Mesodermal cell (in vitro differentiated cells): ENCODE data around the gene ZNF669.

Experiments
- H3K27ac ChIP-seq: 2 replicates; pipeline ENCODE4 v1.7.0; 2013; ENCODE audit warnings: mild to moderate bottlenecking, low read depth, low read length, moderate library complexity; ENCODE audit not compliant: severe bottlenecking
- H3K36me3 ChIP-seq: 2 replicates; pipeline ENCODE4 v1.7.1; 2013; ENCODE audit warnings: mild to moderate bottlenecking, low read length, moderate library complexity; ENCODE audit not compliant: control insufficient read depth, insufficient read depth
- H3K4me1 ChIP-seq: one replicate; pipeline ENCODE4 v1.7.1; 2013; ENCODE audit warnings: mild to moderate bottlenecking, low read length; ENCODE audit not compliant: insufficient read depth, control insufficient read depth, poor library complexity, severe bottlenecking
- H3K4me3 ChIP-seq: 2 replicates; pipeline ENCODE4 v1.7.0; 2013; ENCODE audit warnings: low read length, control low read depth, mild to moderate bottlenecking; ENCODE audit not compliant: insufficient read depth, poor library complexity, severe bottlenecking; ENCODE audit errors: extremely low read depth
- H3K9me3 ChIP-seq: 2 replicates; pipeline ENCODE4 v1.7.1; 2013; ENCODE audit warnings: mild to moderate bottlenecking, low read length, moderate library complexity; ENCODE audit not compliant: control insufficient read depth
- WGBS, 2 experiments: methylation state at CpG; one replicate each; pipeline ENCODE4 v1.1.5; 2013; ENCODE audit warnings: missing lambda C conversion rate in 2 of 2; ENCODE audit not compliant: insufficient coverage in 2 of 2; 5-methylcytosine and 5-hydroxymethylcytosine counted together

Gene ZNF669

GRCh38 chr1:247089616-247090375 lies 14.4 kb downstream of the ZNF669 start:
- Histone ChIP-seq H3K4me3 (no peak overlapping the region), H3K27ac (no peak overlapping the region), H3K36me3 (no peaks in the 10 kb centered on the region), H3K4me1 (no peaks in the 10 kb centered on the region), H3K9me3 (no peaks in the 10 kb centered on the region)
- 66 to 68% methylated on average over 17 of the region's 17 CpGs for WGBS, 2 experiments

GRCh38 chr1:247088967-247089366 lies 15.2 kb downstream of the ZNF669 start:
- Histone ChIP-seq H3K4me1 (no peaks in the 10 kb centered on the region), H3K27ac (no peak overlapping the region), H3K36me3 (no peaks in the 10 kb centered on the region), H3K4me3 (no peak overlapping the region), H3K9me3 (no peaks in the 10 kb centered on the region)
- 78 to 97% methylated on average over 3 to 4 of the region's 4 CpGs for WGBS, 2 experiments

DNA sequence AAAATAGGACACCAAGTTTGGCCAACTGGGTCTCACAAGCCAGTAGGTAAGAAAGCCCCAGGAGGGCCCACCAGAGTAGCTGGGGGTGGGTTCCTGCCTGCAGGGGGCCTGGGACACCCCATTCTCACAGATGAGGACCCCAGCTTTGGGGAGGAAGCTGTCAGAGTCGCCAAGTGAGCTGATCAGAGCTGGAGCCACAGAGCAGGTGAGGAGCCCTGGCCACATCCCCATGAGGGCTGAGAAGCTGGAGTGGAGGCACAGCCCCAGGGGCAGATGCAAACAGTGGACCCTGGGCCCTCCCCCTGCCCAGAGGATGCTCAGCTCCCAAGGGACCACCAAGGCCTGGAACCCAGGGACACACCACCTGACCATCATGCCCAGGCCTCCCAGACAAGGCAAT lies 16.9 kb downstream of the ZNF669 start:
- H3K9me3 ChIP-seq: no peaks in the 10 kb centered on the region
- H3K4me3 ChIP-seq: no peak overlapping the region
- H3K4me1 ChIP-seq: no peaks in the 10 kb centered on the region
- no peak overlapping the region for H3K27ac ChIP-seq
- WGBS, 2 experiments: 17 to 75% methylated on average over 1 of the region's 1 CpG
- no peaks in the 10 kb centered on the region for H3K36me3 ChIP-seq

DNA sequence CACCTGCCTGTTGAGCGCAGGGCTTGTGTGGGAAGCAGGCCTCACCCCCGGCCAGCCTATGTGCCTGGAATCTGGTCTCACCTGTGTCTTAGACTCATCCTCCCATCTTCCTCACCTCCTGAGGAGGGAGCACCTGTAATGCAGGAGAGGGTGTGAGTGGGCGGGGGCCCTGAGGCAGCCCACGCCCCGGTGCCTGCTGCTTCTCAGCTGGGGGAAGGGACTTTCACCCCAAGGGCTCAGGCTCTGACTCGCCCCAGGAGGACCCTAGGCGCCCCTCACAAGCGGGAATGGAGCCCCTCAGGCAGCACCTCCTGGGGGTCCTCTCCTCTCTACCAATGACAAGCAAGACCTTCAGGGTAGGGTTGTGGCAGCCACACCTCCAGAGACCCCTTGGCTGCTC lies 18.8 kb downstream of the ZNF669 start:
- H3K4me1 ChIP-seq: no peaks in the 10 kb centered on the region
- WGBS, 2 experiments: 90 to 94% methylated on average over 3 to 7 of the region's 8 CpGs
- H3K9me3 ChIP-seq: no peaks in the 10 kb centered on the region
- no peak overlapping the region for H3K4me3 ChIP-seq
- H3K36me3 ChIP-seq: no peaks in the 10 kb centered on the region
- no peak overlapping the region for H3K27ac ChIP-seq

DNA sequence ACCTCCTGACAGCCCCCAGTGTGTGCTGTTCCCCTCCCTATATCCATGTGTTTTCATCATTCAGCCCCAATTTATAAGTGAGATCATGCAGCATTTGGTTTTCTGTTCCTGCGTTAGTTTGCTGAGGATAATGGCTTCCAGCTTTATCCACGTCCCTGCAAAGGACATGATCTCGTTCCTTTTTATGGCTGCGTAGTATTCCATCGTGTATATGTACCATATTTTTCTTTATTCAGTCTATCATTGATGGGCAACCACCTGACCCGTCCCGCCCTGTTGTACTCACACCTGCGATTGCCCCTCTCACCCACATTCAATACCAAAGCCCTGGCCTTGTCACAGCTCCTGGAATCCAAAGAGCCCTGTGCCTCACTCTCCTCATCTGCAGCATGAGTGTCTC lies 19.4 kb downstream of the ZNF669 start:
- no peaks in the 10 kb centered on the region for H3K36me3 ChIP-seq
- H3K9me3 ChIP-seq: no peaks in the 10 kb centered on the region
- H3K27ac ChIP-seq: no peak overlapping the region
- no peak overlapping the region for H3K4me3 ChIP-seq
- H3K4me1 ChIP-seq: no peaks in the 10 kb centered on the region
- WGBS, 2 experiments: 92 to 96% methylated on average over 8 of the region's 8 CpGs

DNA sequence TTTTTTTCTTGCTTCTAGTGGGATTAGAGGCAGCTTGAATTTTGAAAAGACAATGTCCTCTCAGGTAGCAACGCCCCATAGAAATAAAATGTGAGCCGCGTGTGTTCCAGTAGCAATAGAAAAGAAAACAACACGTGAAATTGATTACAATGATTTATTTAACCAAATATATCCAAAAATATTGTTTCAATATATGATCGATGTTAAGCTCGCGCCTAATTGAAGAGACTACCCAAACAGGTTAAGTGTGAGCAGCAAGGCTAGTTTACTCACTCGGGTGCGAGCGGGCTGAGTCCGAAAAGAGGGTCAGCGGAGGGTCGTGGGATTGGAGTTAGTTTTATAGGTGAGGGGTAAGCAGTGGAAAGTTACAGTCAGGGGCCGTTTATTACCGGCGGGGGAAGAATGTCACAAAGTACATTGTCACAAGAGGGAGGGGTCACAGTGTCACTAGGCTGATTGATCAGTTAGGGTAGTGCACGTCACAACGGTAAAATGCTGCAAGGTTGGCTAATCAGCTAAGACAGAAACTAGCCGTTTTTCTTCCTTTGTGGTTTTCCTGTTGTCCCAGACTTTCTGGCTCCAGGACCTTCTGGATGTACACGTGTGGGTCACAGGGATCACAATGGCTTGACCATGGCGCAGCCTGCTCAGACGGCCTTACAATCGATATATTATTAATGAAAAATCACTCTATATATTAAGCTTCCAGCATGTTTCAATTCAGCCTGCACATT lies 24.8 kb downstream of the ZNF669 start:
- Histone ChIP-seq H3K27ac (no peak overlapping the region), H3K9me3 (peaks cover 24% of the 10 kb centered on the region), H3K4me1 (no peaks in the 10 kb centered on the region), H3K36me3 (peaks cover 27% of the 10 kb centered on the region), H3K4me3 (no peak overlapping the region)
- 85 to 91% methylated on average over 16 of the region's 23 CpGs for WGBS, 2 experiments

- Histone ChIP-seq H3K4me3 (peak within 1 kb of the TSS; percentile 89), H3K4me1 (no peaks in the 10 kb centered on the region), H3K9me3 (peaks cover 31% of the 10 kb centered on the region), H3K36me3 (peaks cover 35% of the 10 kb centered on the region), H3K27ac (peak within 1 kb of the TSS; percentile 84)
- 0 to 1% methylated on average over 42 to 52 of the region's 57 CpGs for WGBS, 2 experiments
These were observed 25.7 kb downstream of the ZNF669 start, which contains the start of gene ZNF670 for GRCh38 chr1:247078258-247079140. Gene ZNF670, minus strand, starts transcription at chr1:247078811. Its CDS starts 215 bp downstream, at chr1:247078596.

DNA sequence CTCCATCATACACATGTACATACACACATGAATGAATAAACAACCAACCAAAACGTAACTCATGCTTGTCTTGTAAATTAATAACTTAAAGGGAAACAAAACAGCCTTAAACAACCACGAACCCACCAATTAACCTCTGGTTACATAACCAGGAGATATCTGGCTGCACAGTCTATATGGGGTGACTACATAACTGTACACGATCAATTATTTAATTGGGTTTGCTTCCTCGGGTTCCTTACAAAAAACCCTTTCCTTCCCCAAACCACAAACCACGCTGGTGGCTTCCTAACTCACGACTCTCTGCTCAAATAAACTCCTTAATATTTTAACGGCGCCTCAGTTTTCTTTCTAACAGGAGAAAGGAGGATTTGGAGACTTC lies 26.3 kb downstream of the ZNF669 start:
- peaks cover 33% of the 10 kb centered on the region for H3K9me3 ChIP-seq
- peaks cover 35% of the 10 kb centered on the region for H3K36me3 ChIP-seq
- no peaks in the 10 kb centered on the region for H3K4me1 ChIP-seq
- WGBS, 2 experiments: 14% methylated on average over 1 of the region's 8 CpGs; no CpG with 5 or more reads in 1 of the 2 experiments
- peak overlapping the region; percentile 89 for H3K4me3 ChIP-seq
- H3K27ac ChIP-seq: peak overlapping the region; percentile 84

DNA sequence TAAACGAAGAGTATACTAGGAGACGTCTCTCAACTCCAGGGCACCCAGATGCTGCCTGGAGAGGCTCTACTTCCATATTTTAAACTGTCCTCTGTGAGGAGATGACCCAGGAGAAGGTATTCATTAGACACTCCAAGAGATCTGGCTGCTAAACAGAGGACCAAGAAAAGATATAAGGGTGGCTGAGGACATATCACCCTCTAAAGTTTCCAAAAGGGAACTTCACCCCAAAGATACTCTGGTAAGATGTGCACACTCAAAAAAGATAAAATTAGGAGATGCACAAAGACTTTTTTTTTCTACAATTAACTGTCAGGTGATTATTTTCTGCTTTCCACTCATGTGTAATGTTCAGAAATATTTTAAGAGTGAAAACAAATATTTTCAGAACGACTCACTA lies 26.9 kb downstream of the ZNF669 start:
- H3K4me3 ChIP-seq: peak overlapping the region; percentile 89
- no peak overlapping the region for H3K27ac ChIP-seq
- WGBS, 2 experiments: 100% methylated on average over 1 of the region's 3 CpGs
- H3K9me3 ChIP-seq: peaks cover 34% of the 10 kb centered on the region
- peaks cover 35% of the 10 kb centered on the region for H3K36me3 ChIP-seq
- no peaks in the 10 kb centered on the region for H3K4me1 ChIP-seq

DNA sequence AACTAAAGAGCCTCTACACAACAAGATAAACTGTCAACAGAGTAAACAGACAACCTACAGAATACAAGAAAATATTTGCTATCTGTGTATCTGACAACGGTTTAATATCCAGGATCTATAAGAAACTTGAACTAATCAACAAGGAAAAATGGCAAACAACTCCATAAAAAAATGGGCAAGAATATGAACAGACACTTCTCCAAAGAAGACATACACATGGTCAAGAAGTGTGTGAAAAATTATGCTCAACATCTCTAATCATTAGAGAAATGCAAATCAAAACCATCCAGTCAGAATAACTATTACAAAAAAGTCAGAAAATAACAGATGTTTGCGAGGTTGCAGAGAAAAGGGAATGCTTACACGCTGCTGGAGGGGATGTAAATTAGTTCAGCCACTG lies 33.5 kb downstream of the ZNF669 start:
- H3K4me1 ChIP-seq: no peaks in the 10 kb centered on the region
- no peak overlapping the region for H3K4me3 ChIP-seq
- no CpG with 5 or more reads among the region's 3 CpGs for WGBS, 2 experiments
- H3K27ac ChIP-seq: no peak overlapping the region
- H3K36me3 ChIP-seq: peaks cover 22% of the 10 kb centered on the region
- H3K9me3 ChIP-seq: peaks cover 32% of the 10 kb centered on the region
